SK-N-SH (cell line): ENCODE data around the gene FAIM2. TPM values are rescaled to one million over a fixed set of nuclear protein-coding genes. Genes with fewer than 3 reads are reported as not detected.

Experiments
- CTCF ChIA-PET: fragments of 300-600, 350-600 bp; formaldehyde crosslinking; extraction: SDS; loops from one replicate; lab custom pipeline; 2021; lab: Yijun Ruan, JAX
- POLR2A ChIA-PET: fragments of 350-600 bp; sonication (Branson Sonifier 250); formaldehyde crosslinking; extraction: SDS; loops from one replicate; lab custom pipeline; 2020; ENCODE audit warnings: antibody characterized with exemption, inconsistent platforms; lab: Yijun Ruan, JAX
- DNase-seq: peaks from one replicate; pipeline ENCODE4 v3.0.0; 2012
- H2AFZ ChIP-seq: fragments of 200-600 bp; sonication (generic); 2 replicates; pipeline ENCODE4 v1.8.1; 2016; ENCODE audit warnings: antibody characterized with exemption, mild to moderate bottlenecking, low read depth
- H3F3A ChIP-seq: fragments of 200-600 bp; sonication (generic); replicated peaks from 2 replicates; pipeline ENCODE3; 2016; ENCODE audit warnings: antibody characterized with exemption, mild to moderate bottlenecking; ENCODE audit not compliant: insufficient read depth
- H3K27ac ChIP-seq, 2 experiments: fragments of 200-500 bp in 1 of 2; fragments of 200-600 bp in 1 of 2; sonication (Bioruptor generic) in 1 of 2; sonication (generic), shearing (Covaris generic) in 1 of 2; 2 replicates each; pipeline versions ENCODE4 v1.5.1 to v1.6.1; 2014 to 2016; ENCODE audit warnings: low read depth in 2 of 2, inconsistent platforms in 1 of 2, low read length in 1 of 2, mild to moderate bottlenecking in 1 of 2, mixed read lengths in 1 of 2
- H3K27me3 ChIP-seq: fragments of 200-600 bp; sonication (generic), shearing (Covaris generic); 2 replicates; pipeline ENCODE4 v1.6.1; 2016; ENCODE audit warnings: mixed run types; ENCODE audit not compliant: insufficient read depth
- H3K36me3 ChIP-seq, 2 experiments: fragments of 200-500 bp in 1 of 2; fragments of 200-600 bp in 1 of 2; sonication (Bioruptor generic) in 1 of 2; sonication (generic) in 1 of 2; replicated peaks in 1 of 2; 2 replicates each; pipeline versions ENCODE3 to v1.5.1; 2014 to 2016; ENCODE audit warnings: low read length in 1 of 2, mild to moderate bottlenecking in 1 of 2; ENCODE audit not compliant: insufficient read depth in 2 of 2, control insufficient read depth in 1 of 2
- H3K4me1 ChIP-seq, 2 experiments: fragments of 200-500 bp in 1 of 2; fragments of 200-600 bp in 1 of 2; sonication (Bioruptor generic) in 1 of 2; sonication (generic), shearing (Covaris generic) in 1 of 2; 2 replicates each; pipeline versions ENCODE4 v1.5.1 to v1.6.1; 2014 to 2016; ENCODE audit warnings: low read depth in 1 of 2, low read length in 1 of 2, mixed run types in 1 of 2; ENCODE audit not compliant: insufficient read depth in 2 of 2, control insufficient read depth in 1 of 2
- H3K4me2 ChIP-seq: fragments of 200-600 bp; sonication (generic), shearing (Covaris generic); 2 replicates; pipeline ENCODE4 v1.6.1; 2017; ENCODE audit warnings: mixed run types
- H3K4me3 ChIP-seq, 2 experiments: fragments of 200-500 bp in 1 of 2; fragments of 200-600 bp in 1 of 2; sonication (Bioruptor generic) in 1 of 2; sonication (generic), shearing (Covaris generic) in 1 of 2; 2 replicates each; pipeline versions ENCODE4 v1.5.1 to v1.8.1; 2014 to 2016; ENCODE audit warnings: low read depth in 2 of 2, inconsistent platforms in 1 of 2, low read length in 1 of 2, mild to moderate bottlenecking in 1 of 2, mixed read lengths in 1 of 2, moderate library complexity in 1 of 2
- H3K79me2 ChIP-seq: fragments of 200-600 bp; sonication (generic); 2 replicates; pipeline ENCODE4 v1.8.1; 2017; ENCODE audit warnings: mild to moderate bottlenecking; ENCODE audit not compliant: insufficient read depth
- H3K9ac ChIP-seq: fragments of 200-600 bp; sonication (generic); 2 replicates; pipeline ENCODE4 v1.6.1; 2017; ENCODE audit warnings: mixed run types
- H3K9me2 ChIP-seq: fragments of 200-600 bp; sonication (generic); 2 replicates; pipeline ENCODE4 v1.6.1; 2017; ENCODE audit warnings: mixed run types
- H3K9me3 ChIP-seq: fragments of 200-600 bp; sonication (generic); 2 replicates; pipeline ENCODE4 v1.6.1; 2017; ENCODE audit warnings: mixed run types, mild to moderate bottlenecking, moderate library complexity
- H4K20me1 ChIP-seq: fragments of 200-600 bp; sonication (generic); 2 replicates; pipeline ENCODE4 v1.6.1; 2017; ENCODE audit warnings: mild to moderate bottlenecking, mixed run types; ENCODE audit not compliant: insufficient read depth
- CHD2 ChIP-seq: fragments of 150-350 bp; IDR thresholded peaks from 2 replicates; pipeline ENCODE4 v1.6.1; 2018; ENCODE audit warnings: low read length; ENCODE audit not compliant: partially characterized antibody
- CTCF ChIP-seq: fragments of 200-600 bp; sonication (generic); IDR thresholded peaks from 2 replicates; pipeline ENCODE4 v1.6.1; 2017; ENCODE audit warnings: antibody characterized with exemption, mild to moderate bottlenecking, moderate library complexity
- EP300 ChIP-seq, 2 experiments: IDR thresholded peaks; 2 replicates each; pipeline versions ENCODE4 v1.4.0 to v1.6.1; 2012; ENCODE audit warnings: borderline replicate concordance in 1 of 2, low read depth in 1 of 2, low read length in 1 of 2
- EZH2phosphoT487 ChIP-seq: fragments of 200-600 bp; sonication (generic); IDR thresholded peaks from 2 replicates; pipeline ENCODE4 v1.6.1; 2017; ENCODE audit warnings: low read depth, mixed run types, mild to moderate bottlenecking, antibody characterized with exemption, moderate library complexity, borderline replicate concordance
- FOXM1 ChIP-seq: IDR thresholded peaks from 2 replicates; pipeline ENCODE4 v1.4.0; 2012; ENCODE audit warnings: low read depth, mild to moderate bottlenecking
- MEF2A ChIP-seq: IDR thresholded peaks from 2 replicates; pipeline ENCODE4 v1.4.0; 2012; ENCODE audit warnings: low read depth, borderline replicate concordance
- NRF1 ChIP-seq: IDR thresholded peaks from 2 replicates; pipeline ENCODE4 v1.6.1; 2012; ENCODE audit warnings: low read depth, mild to moderate bottlenecking, low read length
- PBX3 ChIP-seq: IDR thresholded peaks from 2 replicates; pipeline ENCODE4; 2012
- POLR2AphosphoS5 ChIP-seq: IDR thresholded peaks from 2 replicates; pipeline ENCODE4 v1.6.1; 2012; ENCODE audit warnings: low read depth, low read length
- RAD21 ChIP-seq: IDR thresholded peaks from 2 replicates; pipeline ENCODE4 v1.6.1; 2012; ENCODE audit warnings: mild to moderate bottlenecking, low read length
- RFX5 ChIP-seq: IDR thresholded peaks from 2 replicates; pipeline ENCODE4 v1.6.1; 2012; ENCODE audit warnings: mild to moderate bottlenecking, improper control_type of control experiment, low read length
- RXRA ChIP-seq: IDR thresholded peaks from 2 replicates; pipeline ENCODE4 v1.4.0; 2012; ENCODE audit warnings: low read depth, mild to moderate bottlenecking, borderline replicate concordance
- SIN3A ChIP-seq: IDR thresholded peaks from 2 replicates; pipeline ENCODE4 v1.6.1; 2012; ENCODE audit warnings: low read depth, mild to moderate bottlenecking, low read length, moderate library complexity, borderline replicate concordance
- TAF1 ChIP-seq: IDR thresholded peaks from 2 replicates; pipeline ENCODE4 v1.6.1; 2012; ENCODE audit warnings: low read depth, mild to moderate bottlenecking, low read length, moderate library complexity, borderline replicate concordance
- TCF12 ChIP-seq: IDR thresholded peaks from 2 replicates; pipeline ENCODE4 v1.4.0; 2012
- TEAD4 ChIP-seq: IDR thresholded peaks from 2 replicates; pipeline ENCODE4 v1.4.0; 2012; ENCODE audit warnings: mild to moderate bottlenecking, borderline replicate concordance; ENCODE audit not compliant: insufficient read depth
- USF2 ChIP-seq: fragments of 150-350 bp; IDR thresholded peaks from 2 replicates; pipeline ENCODE4 v1.6.1; 2017; ENCODE audit warnings: antibody characterized with exemption, low read length, low read depth, borderline replicate concordance
- YY1 ChIP-seq: IDR thresholded peaks from 2 replicates; pipeline ENCODE4 v1.4.0; 2012; ENCODE audit warnings: low read depth, mild to moderate bottlenecking
- ZBTB33 ChIP-seq: IDR thresholded peaks from 2 replicates; pipeline ENCODE4 v1.4.0; 2012; ENCODE audit warnings: low read depth, borderline replicate concordance
- WGBS: methylation state at CpG from one replicate; pipeline ENCODE4 v1.1.6; 2017; ENCODE audit warnings: low lambda C conversion rate; 5-methylcytosine and 5-hydroxymethylcytosine counted together
- polyA plus RNA-seq, 3 experiments: library from polyadenylated mRNA; depleted of rRNA; stranded (reverse); fragments of >200 nt; gene quantifications; 2 replicates each; pipeline ENCODE4 v1.2.3, GENCODE V29; 2012

The FAIM2 gene
- polyA plus RNA-seq, 1 of the 3 experiments (the other 2 are of a cell fraction), result 11.3 TPM

- DNase-seq, result no peak
- 90% methylated on average over 3 of the region's 3 CpGs for WGBS
- CTCF ChIA-PET, result interaction anchor here (0.8 to 6.1 kb wide), 10 partner anchors 10 to 162 kb away, joined by 3 to 101 read pairs (median 4); partner anchors contain the start of gene COX14
Observed at GRCh38 chr12:49949866-49950265, 46.2 kb upstream of the FAIM2 start.

More at GRCh38 chr12:49949866-49950265, 46.2 kb upstream of the FAIM2 start:
- Histone ChIP-seq H3K9ac (no peak overlapping the region), H4K20me1 (no peaks in the 10 kb centered on the region), H3F3A (no peaks in the 10 kb centered on the region), H3K79me2 (no peaks in the 10 kb centered on the region), H3K9me3 (no peaks in the 10 kb centered on the region), H3K9me2 (no peaks in the 10 kb centered on the region), H3K4me2 (no peak overlapping the region), H3K4me1 (peaks cover 0 to 20% of the 10 kb centered on the region in 2 experiments; a peak in 1 of 4 replicates), H3K4me3 (no peak overlapping the region), H3K36me3 (no peaks in the 10 kb centered on the region), H2AFZ (no peak overlapping the region), H3K27me3 (no peaks in the 10 kb centered on the region), H3K27ac (no peak overlapping the region)
- TF ChIP-seq CHD2 (no peak), TAF1 (no peak), RXRA (no peak), POLR2AphosphoS5 (no peak), YY1 (no peak), PBX3 (no peak), TCF12 (no peak), RFX5 (no peak), TEAD4 (no peak), EZH2phosphoT487 (no peak), ZBTB33 (no peak), SIN3A (no peak), EP300 (IDR thresholded peaks at IDR 0.05; ENCODE audit: borderline replicate concordance in 1 of 2, low read depth in 1 of 2, low read length in 1 of 2) (no peak), FOXM1 (no peak), USF2 (no peak), MEF2A (no peak), RAD21 (no peak), CTCF (no peak), NRF1 (no peak)
- POLR2A ChIA-PET, result interaction anchor here (0.6 to 1.0 kb wide), 2 partner anchors 25 to 34 kb away, joined by 3 read pairs; no protein-coding TSS in a partner anchor
